GM12865 (cell line): ENCODE results near the gene BBS10.
"Not testable (repeated sequence)": the region's sequence is repeated elsewhere in the genome, so short reads cannot be mapped to it uniquely, and the experiment has no call there.

ENCODE experiments used
- DNase-seq: peaks from one replicate; pipeline ENCODE4 v3.0.0; 2010; ENCODE audit warnings: low read depth
- H3K4me3 ChIP-seq: 2 replicates; pipeline ENCODE4 v1.5.1; 2011; ENCODE audit warnings: mild to moderate bottlenecking, low read depth, low read length, control low read depth
- TF ChIP-seq, protein P1 (sequence below): IDR thresholded peaks from 2 replicates; pipeline ENCODE4 v1.5.1; 2011; ENCODE audit warnings: low read length, control low read depth, low read depth, inconsistent platforms; ENCODE audit not compliant: insufficient read depth; ENCODE audit errors: missing control alignments

BBS10 gene

DNA sequence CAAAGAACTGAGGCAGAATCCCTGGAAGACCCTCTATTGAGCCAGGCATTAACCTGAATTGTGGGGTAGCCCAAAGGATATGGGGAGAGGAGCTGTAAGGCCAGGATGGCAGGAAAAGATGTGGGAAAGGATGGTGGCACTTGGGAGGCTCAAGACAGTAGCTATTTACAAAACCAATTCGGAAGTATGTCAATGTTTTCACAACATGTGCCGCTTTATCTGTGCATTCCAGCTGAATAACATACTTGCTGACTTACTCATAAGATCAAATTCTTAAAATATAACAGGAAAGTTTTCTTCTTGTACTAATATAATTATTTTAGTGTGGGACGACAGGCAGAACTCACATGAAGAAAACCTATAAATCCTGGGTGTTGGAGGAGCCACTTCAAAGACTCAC, 10.6 kb downstream of the BBS10 start:
- DNase-seq, result no peak
- TF ChIP-seq, protein P1, sequence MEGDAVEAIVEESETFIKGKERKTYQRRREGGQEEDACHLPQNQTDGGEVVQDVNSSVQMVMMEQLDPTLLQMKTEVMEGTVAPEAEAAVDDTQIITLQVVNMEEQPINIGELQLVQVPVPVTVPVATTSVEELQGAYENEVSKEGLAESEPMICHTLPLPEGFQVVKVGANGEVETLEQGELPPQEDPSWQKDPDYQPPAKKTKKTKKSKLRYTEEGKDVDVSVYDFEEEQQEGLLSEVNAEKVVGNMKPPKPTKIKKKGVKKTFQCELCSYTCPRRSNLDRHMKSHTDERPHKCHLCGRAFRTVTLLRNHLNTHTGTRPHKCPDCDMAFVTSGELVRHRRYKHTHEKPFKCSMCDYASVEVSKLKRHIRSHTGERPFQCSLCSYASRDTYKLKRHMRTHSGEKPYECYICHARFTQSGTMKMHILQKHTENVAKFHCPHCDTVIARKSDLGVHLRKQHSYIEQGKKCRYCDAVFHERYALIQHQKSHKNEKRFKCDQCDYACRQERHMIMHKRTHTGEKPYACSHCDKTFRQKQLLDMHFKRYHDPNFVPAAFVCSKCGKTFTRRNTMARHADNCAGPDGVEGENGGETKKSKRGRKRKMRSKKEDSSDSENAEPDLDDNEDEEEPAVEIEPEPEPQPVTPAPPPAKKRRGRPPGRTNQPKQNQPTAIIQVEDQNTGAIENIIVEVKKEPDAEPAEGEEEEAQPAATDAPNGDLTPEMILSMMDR, result no peak
- H3K4me3 ChIP-seq, result no peak overlapping the region

DNA sequence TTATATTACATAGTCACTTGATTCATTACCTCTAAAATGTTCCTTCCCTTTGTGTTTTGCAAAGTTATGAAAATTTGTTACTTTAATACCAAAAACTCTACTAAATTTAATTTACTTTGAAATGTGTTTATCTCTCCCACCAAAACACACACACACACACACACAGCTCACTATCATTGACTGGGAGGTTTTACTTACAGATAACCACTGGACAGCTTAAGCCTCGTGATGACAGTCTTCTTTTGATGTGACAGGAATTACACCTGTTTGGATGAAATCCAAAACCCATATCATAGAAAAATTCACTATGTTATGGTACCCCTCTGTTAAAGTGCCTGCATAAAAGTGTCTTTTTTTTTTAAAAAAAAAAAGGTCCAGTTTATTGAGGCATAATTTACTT, 15.6 kb downstream of the BBS10 start:
- DNase-seq, result no peak
- TF ChIP-seq, protein P1, result no peak
- no peak overlapping the region for H3K4me3 ChIP-seq

DNA sequence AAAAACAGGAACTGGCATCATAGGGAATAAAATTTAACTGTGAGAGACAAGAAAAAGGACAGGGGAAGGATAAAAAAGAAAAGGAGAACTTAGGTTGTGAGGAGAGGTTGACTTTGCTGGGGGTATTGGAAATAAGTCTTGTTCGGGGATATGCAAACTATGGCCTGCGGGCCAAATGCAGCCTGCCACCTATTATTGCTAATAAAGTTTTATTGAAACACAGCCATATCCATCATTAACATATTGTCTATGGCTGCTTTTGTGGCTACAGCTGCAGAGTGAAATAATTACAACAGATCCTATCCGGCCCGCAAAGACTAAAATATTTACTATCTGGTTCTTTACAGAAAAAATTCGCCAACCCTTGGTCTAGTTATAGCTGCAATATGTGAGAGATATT, 18.6 kb downstream of the BBS10 start:
- TF ChIP-seq, protein P1, result no peak
- no peak for DNase-seq
- no peak overlapping the region for H3K4me3 ChIP-seq

DNA sequence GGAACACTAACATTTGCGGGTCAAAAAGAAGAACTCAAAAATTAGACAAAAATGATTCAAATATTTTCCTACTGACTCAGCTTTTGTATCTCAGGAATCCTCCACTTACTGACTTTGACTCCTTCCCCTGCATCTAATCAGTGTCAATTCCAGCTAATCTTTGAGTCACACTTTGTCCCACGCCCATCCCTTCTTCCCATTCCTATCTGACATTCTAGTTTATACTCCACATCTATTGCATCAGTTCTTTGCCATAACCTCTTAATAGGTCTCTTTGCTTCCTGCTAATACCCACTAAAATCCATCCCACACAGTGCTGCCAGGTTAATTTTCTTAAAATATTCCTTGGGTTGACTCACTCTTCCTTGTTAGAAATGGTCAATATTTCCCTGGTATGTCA, 19.1 kb downstream of the BBS10 start:
- no peak for DNase-seq
- TF ChIP-seq, protein P1, result no peak
- H3K4me3 ChIP-seq, result no peak overlapping the region

DNA sequence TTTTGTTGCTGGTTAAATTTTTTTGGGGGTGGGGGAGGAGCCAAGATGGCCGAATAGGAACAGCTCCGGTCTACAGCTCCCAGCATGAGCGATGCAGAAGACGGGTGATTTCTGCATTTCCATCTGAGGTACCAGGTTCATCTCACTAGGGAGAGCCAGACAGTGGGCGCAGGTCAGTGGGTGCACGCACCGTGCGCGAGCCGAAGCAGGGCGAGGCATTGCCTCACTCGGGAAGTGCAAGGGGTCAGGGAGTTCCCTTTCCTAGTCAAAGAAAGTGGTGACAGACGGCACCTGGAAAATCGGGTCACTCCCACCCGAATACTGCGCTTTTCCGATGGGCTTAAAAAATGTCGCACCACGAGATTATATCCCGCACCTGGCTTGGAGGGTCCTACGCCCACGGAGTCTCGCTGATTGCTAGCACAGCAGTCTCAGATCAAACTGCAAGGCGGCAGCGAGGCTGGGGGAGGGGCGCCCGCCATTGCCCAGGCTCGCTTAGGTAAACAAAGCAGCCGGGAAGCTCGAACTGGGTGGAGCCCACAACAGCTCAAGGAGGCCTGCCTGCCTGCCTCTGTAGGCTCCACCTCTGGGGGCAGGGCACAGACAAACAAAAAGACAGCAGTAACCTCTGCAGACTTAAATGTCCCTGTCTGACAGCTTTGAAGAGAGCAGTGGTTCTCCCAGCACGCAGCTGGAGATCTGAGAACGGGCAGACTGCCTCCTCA, 28.5 kb downstream of the BBS10 start:
- DNase-seq, result not testable (repeated sequence)

DNA sequence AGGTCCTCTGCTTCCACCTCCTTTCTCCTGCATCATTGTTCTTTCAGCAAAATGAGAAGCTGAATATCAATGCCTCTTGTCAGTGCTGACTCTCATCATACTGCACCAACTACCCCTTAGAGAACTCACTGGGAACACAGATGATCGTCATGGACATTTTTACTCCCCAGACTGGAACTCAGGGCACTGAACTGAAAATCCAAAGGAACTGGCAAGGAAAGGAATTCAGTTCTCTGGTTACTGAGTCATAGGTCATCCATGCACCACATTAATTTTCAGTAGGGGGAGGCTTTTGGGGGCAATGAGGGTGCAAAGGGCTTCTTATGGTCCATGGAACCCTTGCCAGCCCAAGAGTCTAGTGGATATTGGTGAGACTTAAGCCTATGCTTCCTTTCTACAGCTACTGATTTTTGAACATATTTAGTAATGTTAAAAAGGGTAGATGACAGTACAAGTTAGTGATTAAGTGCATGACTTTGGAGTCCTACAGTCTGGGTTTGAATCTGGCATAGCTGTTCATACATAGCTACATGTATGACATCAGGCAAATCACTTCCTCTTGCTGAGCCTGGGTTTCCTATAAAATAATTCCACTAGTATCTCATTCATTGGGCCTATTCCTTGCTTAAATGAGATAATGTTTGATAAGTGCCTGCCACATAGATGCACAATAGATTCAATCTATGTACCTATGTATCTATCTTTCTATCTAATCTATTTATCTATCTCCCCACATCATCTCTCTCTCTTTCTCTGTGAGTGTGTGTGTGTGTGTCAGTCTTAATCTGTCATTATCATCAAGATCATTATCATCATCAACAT, 29.2 kb downstream of the BBS10 start:
- TF ChIP-seq, protein P1, result no peak
- no peak overlapping the region for H3K4me3 ChIP-seq
- no peak for DNase-seq

More for the DNA sequence above, 28.5 kb downstream of the BBS10 start:
- not testable (repeated sequence) for H3K4me3 ChIP-seq

DNA sequence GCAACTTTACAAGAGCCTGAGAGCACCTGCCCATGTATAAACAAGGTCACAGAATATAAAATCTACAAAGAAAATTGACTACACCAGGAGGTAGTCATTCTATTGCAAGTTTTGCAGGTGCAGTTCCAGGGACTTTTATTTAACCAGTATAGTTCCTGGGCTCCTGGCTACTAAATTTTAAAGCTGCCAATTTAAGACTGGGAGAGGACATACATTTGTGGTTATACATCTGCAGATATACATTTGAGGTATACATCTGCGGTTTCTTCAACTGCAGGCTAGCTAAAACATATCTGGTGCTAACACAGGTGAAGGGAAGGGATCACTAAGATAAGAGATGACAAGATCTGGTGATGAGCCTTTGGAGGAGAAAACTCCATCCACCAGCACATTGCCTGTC, 30.2 kb downstream of the BBS10 start:
- TF ChIP-seq, protein P1, result no peak

More for the DNA sequence above, 30.2 kb downstream of the BBS10 start:
- H3K4me3 ChIP-seq, result no peak overlapping the region
- no peak for DNase-seq
